Mucosa of gallbladder (tissue), 1 donor: ENCODE measurements around the gene MMEL1. TPM values are rescaled to one million over a fixed set of nuclear protein-coding genes. Genes with fewer than 3 reads are reported as not detected.
A peak's percentile ranks its signal among the peaks of the same experiment; 100 is the strongest.

Experiments used
- DNase-seq: peaks from one replicate; pipeline ENCODE4 v3.0.0-alpha.2; 2020; ENCODE audit warnings: low spot score
- total RNA-seq: library from RNA; stranded (reverse); gene quantifications from one replicate; pipeline ENCODE4 v1.2.1, GENCODE V29; 2021
- donor health status: DM: no; HTN: no; CAD: no.

MMEL1 gene
- total RNA-seq, 1 donor from 2014 or later: 22.9 TPM

DNA sequence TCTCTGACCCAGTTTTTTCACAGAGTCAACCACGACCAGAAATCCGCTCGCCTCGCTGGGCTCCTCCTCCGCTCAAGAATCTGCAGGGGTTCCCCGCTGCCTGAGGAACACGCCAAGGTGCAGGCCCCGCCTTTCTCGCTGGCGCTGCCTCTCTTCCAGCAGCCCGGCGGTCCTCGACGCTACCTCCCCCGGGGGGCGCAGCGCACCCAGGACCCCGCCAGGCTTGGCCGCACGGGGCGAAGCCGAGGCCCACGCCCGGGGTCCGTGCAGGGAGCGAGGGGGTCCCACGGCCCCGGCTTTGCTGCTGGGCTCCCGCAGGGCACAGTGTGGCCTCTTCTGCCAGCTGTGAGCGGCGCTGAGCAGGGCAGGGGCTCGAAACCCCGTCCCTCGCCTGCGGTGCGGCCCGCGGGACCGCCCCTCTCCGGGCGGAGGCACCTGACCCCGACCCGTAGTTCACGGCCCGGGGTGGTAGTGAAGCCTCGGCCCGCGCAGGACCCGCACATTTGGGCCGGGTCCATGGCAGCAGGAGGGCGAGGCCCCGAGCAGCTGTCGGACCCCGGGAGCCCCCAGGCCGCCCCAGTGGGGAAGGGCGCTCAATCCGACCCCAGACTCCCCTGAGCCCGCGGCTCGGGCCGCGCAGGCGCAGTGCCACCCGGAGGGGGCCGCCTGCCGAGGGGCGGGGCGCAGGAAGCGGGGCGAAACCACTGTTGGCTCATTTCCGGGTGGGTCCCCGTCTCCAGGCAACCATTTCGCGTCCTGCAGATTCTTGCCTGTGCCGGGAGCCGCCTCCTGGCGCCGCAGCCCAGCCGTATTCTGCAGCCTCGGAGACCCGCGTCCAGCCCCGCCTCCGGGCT is 10.0 kb upstream of the MMEL1 start:
- peak; percentile 92 for DNase-seq

DNA sequence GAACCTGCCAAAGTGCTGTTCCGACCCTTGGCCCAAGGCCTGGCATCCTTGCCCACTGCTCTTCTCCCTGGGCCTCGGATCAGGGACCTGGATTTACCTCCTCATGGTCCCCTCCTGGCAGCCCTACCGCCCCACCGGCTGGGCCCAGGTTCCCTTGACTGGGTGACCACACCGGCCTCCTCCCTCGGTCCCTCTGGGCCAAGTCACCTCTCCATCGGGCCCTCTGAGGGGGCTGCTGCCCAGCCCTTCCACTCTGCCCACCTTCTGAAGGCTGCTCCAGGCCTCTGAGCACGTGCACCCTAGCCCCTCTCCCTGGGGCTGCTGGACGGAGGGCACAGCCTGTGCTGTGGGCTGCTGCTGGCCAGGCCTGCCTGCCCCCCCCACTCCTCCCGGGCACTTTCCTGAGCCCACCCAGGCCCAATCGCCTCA is 9.3 kb upstream of the MMEL1 start:
- no peak for DNase-seq

DNA sequence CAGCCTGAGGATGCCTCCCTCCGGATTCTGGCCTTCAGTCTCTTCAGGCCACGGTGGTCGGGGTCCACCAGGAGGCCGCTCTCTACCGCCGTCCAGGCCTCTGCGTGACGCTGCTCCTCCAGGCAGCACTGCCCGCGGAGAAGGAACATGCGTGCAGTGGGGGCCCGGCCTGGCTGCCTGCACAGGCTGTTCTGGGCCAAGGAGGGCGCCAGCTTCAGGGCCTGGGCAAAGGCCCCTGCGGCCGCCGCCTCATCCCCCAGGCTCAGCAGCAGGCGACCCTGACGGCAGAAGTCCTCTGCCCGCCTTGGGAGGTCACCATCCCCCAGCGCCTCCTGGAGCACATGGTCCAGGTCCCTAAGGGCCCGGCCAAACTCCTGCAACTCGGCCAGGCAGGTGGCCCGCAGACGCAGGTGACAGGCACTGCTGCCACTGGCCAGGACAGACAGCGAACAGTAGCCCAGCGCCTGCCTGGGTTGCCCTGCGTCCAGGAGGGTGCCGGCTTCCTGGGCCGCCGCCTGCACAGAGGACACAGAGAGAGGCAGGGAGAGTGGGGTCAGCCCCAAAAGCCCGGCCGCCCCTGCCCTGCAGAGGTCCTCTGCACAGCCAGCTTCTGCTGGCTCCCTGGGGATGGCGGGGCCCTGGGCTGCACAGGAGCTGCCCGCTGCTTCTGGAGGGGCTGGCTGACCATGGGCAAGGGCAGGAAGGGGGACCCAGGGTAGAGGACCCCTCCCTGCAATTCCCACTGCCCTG is 8.7 kb upstream of the MMEL1 start:
- no peak for DNase-seq

DNA sequence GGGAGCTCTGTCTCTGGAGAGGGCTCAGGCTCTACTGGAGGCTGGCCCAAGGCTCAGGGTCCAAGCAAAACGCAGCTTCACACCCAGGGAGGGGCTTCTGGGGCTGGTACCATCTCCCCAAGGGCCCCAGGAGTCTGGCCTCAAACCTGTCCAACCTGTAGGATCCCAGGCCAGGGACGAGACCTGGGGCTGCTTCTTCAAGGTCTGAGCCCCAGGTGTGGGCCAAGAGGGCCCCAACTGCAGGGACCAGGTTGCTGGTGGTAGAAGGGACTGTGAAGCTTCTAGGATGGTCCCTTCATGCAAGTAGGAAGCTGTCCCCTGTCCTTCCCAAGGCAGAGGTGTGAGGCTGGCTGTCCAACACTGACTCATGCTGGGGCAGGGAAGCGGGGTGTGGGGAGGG is 7.8 kb upstream of the MMEL1 start:
- DNase-seq: no peak

DNA sequence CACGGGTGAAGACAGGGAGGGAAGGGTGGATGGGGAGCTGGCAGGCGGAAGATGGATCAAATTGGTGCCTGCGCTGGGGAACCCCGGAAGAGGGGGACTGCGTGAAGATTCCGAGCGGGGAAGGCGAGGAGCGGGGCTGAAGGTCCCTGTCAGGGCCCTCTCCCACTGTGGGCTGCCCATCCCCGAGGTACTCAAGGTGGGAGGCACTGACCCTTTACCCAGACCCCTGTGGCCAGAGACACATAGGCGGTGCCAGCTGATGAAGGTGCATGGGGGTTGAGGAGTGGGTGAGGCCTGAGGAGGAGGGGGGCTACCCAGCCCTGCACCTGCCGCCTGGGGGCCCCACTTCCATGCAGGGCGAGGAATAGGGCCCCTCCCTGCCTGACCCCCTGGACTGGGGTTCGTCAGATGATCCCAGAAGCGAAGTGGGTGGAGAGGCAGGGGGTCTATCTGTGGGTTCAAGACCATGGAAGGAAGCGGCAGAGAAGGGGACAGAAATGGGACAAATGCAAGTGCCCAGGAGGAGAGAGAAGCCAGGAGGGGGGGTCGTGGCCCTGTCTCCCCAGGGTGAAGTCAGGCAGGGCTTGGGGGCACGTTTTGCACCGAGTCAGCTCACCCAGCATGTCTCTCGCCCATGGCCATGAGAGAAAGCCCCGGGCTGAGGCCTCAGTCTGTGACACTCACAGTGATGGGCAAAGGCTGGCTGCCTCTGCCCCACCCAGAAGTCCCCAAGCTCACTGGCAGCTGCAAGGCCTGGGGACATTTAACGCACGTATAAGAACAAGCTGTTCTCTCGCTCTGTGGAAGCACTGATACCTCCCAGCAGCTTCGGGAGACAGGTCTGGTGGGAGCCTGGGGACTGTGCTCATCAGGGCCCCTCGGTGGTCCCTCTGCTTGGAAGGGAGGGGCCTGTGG is 7.0 kb upstream of the MMEL1 start:
- no peak for DNase-seq

DNA sequence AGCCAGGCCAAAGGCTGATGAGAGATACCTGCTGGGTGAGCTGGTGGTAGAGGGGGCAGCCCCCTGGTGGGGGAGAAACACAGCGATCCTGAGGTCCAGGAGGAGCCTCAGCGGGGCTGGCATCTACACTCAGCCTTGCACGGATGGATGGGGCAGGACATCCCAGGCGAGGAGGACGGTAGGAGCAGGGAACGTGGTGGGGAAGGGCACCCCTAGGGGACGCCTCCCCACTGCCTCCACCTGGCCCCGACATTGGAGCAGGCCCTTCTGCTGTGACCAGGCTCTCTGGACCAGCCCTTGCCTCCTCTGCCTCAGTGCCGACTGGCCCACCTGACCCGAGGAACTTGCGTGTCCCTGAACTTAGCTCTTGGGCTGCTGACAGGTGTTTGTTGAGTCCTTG is 6.4 kb upstream of the MMEL1 start:
- no peak for DNase-seq

- DNase-seq: no peak
These were observed 5.8 kb upstream of the MMEL1 start for GRCh38 chr1:2638466-2639115.

GRCh38 chr1:2637442-2638145 is 4.8 kb upstream of the MMEL1 start:
- DNase-seq: no peak

- no peak for DNase-seq
These were observed 3.9 kb upstream of the MMEL1 start for GRCh38 chr1:2636733-2637132.

DNA sequence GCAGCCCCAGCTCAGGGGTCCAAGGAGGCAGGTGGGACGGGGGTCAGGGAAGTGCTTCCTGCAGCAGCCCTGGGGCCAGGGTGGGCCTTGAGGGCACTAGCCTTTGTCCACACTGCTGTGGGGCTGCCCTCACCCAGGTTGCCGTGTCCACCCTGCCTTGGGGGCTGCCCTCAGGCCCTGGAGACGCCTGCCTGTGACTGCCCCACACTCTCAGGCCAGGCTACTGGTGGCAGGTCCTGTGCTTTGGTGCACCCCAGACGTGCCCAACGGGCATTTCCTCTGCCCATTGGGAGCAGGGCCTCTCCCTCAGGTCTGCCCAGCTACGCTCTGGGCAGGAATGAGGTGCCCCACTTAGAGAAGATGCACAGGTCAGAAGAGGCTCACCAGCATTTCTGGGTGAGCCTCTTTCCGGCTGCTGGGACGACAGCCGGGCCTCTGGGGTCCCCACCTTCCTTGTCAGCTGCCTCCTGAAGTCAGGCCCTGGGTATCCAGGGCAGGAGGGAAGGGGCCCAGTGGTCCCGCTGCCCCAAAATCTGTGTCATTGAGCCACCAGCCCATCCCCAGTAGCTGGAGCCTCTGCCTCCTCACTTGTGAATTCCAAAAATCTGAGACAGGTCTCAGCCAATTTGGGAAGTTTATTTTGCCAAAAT is 2.7 kb upstream of the MMEL1 start:
- DNase-seq: no peak

- no peak for DNase-seq
These were observed 1.2 kb upstream of the MMEL1 start for GRCh38 chr1:2633936-2634491.

- no peak for DNase-seq
These were observed 635 bp upstream of the MMEL1 start for GRCh38 chr1:2633366-2633935.

DNA sequence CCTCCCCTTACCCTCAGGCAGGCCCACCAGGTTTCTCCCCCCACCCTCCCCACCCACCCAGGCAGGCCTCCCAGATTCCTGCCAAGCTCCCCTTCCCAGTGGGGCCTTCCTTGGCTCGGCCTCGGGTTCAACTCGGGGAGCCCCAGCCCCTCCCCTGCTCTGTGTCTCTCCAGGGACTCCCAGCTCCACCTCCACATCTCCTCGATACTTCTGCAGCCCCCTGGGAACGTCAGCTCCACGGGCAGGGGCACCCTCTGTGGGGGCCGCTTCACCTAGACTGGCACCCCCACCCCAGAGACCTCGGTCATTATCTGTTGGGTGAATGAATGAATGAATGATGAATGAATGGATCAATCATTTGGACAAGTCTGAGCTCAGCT is 775 bp downstream of the MMEL1 start:
- no peak for DNase-seq

DNA sequence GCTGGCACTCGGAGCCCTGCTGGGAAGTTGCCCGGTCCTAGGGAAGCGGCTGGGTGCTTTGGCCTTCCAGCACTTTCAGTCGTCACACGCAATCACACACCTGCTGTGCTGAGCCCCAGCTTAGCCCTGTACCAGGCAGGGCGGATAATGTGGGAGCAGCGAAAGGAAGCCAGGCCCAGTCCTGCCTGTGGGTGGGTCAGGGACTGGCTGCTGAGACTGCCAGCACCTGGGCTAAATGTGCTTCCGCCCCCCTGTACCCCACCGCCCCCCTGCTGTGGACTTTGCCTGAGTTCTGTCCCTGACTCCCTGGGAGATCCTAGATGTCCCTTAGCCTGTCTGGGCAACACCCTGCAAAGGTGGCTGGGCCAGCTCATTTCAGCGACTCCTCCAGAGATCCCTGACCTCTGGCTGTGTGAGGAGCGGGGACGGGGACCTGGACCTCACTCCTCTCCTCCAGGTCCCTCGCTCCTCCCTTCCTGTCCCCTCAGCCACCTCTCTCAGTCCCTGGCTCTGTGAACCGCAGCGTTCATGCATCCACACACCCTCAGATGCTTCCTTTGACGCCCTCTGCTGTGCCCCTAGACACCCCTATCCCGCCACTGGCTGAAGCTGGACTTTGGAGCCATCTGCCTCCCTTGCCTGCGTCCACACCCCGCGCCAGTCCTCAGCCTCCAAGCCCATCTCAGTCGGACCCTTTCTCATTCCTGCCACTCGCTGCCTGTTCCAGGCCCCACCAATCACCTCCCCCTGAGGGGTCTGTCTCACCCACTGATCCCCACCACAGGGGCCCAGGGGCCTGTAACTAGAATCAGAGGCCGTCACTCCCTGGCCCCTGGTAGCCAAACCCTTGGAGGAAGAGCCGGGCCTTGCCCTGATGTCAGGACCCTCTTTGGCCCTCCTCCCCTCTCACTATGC is 1.4 kb downstream of the MMEL1 start:
- DNase-seq: no peak

- no peak for DNase-seq
These were observed 2.2 kb downstream of the MMEL1 start for GRCh38 chr1:2630498-2631135.

- DNase-seq: no peak
These were observed 3.0 kb downstream of the MMEL1 start for GRCh38 chr1:2629627-2630497.
